ENCODE measurements around the gene PGM5.

Gene PGM5

DNA sequence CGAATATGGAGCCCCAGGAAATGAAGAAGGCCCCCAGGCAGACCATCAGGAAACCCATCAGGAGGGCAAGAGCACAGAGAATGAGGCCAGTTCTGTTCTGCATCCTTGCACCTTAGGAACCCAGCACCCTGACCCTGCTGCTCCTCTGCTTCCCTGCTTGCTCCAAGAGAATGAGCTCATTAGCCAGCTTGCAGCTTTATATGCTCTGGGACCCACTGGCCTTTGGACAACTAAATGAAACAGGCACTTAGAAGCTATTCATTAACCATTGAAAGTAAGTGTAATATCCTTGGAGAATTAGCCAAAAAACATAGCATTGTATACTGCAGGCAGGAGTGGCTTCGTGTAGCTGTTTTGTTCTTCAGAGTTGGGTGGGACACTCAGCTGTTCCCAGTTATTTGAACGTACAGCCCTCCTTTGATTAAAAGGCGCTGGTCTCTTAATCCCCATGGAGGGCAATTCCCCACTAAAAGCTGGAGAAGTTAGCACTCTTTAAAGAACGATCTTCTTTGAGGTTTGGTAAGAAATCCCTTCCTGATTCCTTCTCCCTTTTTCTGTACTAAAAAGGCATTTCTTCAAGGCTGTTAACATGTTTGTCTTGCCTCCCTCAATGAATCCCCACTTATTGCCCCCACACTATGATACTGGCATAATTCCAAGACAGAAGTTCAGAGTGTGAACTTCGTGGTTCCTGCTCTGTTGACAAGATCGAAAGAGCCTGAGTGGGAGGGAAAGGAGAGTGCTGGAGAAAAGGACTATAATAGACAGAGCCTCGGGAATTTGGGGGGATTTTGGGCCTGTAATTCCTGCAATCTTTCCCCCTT lies 184.5 kb downstream of the PGM5 start, which contains the start of gene TMEM252:
Gene TMEM252 (minus strand): TSS at position 172 of the 824 bp plus-strand sequence. CDS start 69 bp downstream, at position 103.
- H3K4me3 ChIP-seq (ENCODE audit: low read depth, low read length) = no peak within 1 kb of the TSS
- TF ChIP-seq, protein P1, sequence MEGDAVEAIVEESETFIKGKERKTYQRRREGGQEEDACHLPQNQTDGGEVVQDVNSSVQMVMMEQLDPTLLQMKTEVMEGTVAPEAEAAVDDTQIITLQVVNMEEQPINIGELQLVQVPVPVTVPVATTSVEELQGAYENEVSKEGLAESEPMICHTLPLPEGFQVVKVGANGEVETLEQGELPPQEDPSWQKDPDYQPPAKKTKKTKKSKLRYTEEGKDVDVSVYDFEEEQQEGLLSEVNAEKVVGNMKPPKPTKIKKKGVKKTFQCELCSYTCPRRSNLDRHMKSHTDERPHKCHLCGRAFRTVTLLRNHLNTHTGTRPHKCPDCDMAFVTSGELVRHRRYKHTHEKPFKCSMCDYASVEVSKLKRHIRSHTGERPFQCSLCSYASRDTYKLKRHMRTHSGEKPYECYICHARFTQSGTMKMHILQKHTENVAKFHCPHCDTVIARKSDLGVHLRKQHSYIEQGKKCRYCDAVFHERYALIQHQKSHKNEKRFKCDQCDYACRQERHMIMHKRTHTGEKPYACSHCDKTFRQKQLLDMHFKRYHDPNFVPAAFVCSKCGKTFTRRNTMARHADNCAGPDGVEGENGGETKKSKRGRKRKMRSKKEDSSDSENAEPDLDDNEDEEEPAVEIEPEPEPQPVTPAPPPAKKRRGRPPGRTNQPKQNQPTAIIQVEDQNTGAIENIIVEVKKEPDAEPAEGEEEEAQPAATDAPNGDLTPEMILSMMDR (IDR thresholded peaks at IDR 0.05; ENCODE audit: borderline replicate concordance, insufficient read depth, low read depth, low read length) = no peak

DNA sequence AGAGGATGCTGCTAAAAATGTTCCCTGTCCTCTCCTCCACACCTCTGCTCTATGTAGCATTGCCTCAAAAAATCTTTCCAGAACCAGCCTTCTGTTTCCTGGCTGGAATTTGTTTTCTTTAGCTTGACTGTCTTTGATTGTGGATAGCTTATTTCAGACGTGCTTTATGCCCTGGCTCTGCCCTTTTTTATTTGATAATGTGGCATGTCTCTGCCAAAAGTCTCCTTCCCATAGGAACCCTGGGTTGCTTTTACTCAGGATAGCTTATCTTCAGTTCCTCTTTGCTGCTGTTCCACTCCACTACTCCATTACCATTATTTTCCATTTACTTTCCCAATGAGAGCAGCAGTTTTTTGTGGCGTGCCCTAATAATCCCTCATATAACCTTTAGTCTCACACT lies 185.2 kb downstream of the PGM5 start:
- TF ChIP-seq, protein P1 (IDR thresholded peaks at IDR 0.05; ENCODE audit: borderline replicate concordance, insufficient read depth, low read depth, low read length) = no peak
- H3K4me3 ChIP-seq (ENCODE audit: low read depth, low read length) = no peak overlapping the region

DNA sequence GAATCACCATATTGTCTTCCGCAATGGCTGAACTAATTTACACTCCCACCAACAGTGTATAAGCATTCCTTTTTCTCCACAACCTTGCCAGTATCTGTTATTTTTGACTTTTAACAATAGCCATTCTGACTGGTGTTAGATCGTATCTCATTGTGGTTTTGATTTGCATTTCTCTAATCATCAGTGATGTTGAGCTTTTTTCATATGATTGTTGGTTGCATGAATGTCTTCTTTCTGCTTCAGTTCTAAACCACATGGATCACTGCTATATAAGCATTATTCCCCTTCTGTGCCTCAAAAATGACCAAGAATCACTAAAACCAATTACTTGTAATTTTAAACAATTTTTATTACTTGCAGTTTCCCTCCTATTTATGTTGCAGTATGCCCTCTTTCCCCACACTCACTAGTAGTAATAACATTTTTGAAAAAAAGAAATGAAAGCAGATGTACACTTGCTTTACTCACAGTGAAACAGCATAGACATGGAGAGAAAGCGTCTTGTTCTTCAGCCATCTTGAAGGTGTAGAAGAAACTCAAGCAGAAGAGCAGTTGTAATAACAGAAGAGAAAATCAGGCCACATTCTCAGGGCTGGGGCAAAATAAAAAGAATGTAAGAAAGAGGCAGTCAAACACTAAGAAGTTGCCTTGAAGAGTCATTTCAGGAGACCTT lies 188.8 kb downstream of the PGM5 start:
- no peak overlapping the region for H3K4me3 ChIP-seq (ENCODE audit: low read depth, low read length)
- TF ChIP-seq, protein P1 (IDR thresholded peaks at IDR 0.05; ENCODE audit: borderline replicate concordance, insufficient read depth, low read depth, low read length) = no peak

DNA sequence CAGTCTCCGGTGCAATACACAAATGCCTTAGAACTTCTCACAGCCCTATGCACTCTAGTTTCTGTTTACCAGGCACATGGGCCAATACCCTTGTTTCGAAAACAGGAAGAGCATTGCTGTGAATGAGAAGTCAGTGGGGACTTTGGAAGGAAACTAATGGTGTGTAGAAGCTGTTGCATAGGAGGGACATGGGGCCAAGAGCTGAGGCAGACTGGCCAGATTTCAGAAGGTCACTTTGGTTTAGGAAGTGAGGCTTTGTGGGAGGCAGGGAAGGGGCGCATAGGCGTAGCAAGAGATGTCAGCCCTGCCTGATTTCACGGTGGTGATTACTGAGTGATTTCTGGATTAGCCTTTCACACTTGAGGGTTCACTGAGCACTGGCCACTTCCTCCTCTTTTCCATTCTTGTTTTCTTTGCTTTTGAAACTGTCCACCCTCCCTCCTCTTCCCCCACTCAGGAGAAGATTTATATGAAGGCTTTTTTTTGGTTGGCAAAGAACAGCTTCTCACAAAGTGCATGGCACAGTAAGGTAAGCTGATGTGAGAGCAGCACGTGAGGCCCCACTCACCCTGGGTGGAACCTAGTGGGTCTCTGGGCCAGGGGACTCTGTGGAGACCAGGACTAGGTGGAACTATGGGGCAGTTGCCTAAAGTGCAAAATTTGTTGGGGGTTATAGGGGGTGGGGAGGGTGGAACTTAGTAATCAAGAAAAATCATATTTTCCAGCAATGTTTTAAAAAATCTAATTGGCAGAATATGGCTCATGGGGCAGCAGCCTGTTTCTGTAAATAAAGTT lies 190.4 kb downstream of the PGM5 start:
- TF ChIP-seq, protein P1 (IDR thresholded peaks at IDR 0.05; ENCODE audit: borderline replicate concordance, insufficient read depth, low read depth, low read length) = no peak
- no peak overlapping the region for H3K4me3 ChIP-seq (ENCODE audit: low read depth, low read length)

DNA sequence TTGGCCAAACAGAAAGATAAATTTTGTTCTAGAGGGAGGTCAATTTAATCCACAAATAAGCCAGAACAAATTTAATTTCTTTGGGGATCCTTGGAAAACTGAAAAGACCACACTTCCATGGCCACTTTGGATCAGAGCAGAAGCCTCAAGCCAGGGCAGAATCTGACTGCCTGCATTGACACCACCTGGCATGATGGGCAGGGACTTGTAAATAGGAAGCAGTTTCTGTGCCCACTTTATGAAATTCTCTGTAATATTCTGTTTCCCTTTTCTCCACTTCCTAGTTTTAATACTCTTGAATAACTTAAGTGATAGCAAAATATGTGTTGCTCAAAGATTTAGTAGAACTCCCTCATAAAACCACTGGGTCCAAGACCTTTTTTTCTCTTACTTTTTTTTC lies 191.0 kb downstream of the PGM5 start:
- H3K4me3 ChIP-seq (ENCODE audit: low read depth, low read length) = no peak overlapping the region
- TF ChIP-seq, protein P1 (IDR thresholded peaks at IDR 0.05; ENCODE audit: borderline replicate concordance, insufficient read depth, low read depth, low read length) = no peak

DNA sequence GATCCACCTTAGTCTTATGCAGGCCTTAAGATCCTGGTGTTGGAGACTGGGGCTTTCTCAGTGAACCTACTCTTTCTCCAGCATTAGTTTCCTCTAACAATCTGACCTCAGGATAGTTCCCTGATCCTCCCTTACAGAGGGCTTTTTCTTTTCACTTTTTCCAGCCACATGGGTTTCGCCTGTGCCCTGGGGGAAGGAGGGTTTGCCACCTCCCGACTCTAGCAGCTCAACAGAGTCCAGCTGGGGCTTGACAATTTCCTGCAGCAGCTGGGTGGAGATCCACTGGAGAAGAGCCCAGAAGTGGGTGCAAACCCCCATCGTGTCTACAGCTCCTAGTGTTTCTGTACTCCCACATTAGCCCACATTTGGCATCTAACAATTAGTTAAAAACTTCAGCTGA lies 191.8 kb downstream of the PGM5 start:
- no peak overlapping the region for H3K4me3 ChIP-seq (ENCODE audit: low read depth, low read length)
- TF ChIP-seq, protein P1 (IDR thresholded peaks at IDR 0.05; ENCODE audit: borderline replicate concordance, insufficient read depth, low read depth, low read length) = no peak

Measured in GM12875 (cell line).